Karpas-422 (cell line): ENCODE measurements around the gene SCAANT1. TPM values are rescaled to one million over a fixed set of nuclear protein-coding genes. Genes with fewer than 3 reads are reported as not detected.
A peak's percentile ranks its signal among the peaks of the same experiment; 100 is the strongest.

Experiments used
- DNase-seq: peaks from one replicate; pipeline ENCODE4 v3.0.0-alpha.2; 2015
- H2AFZ ChIP-seq: fragments of 200-600 bp; sonication (generic); 2 replicates; pipeline ENCODE4 v1.6.1; 2014; ENCODE audit warnings: antibody characterized with exemption, low read length, mixed read lengths
- H3K27ac ChIP-seq: fragments of 200-600 bp; sonication (generic); 2 replicates; pipeline ENCODE4 v1.5.1; 2014; ENCODE audit warnings: mild to moderate bottlenecking, low read length, moderate library complexity
- H3K27me3 ChIP-seq: fragments of 200-600 bp; sonication (generic); 2 replicates; pipeline ENCODE4 v1.6.1; 2014; ENCODE audit warnings: low read length, mixed read lengths
- H3K36me3 ChIP-seq: fragments of 200-600 bp; sonication (generic); 2 replicates; pipeline ENCODE4 v1.6.1; 2014; ENCODE audit warnings: low read length, mixed read lengths; ENCODE audit not compliant: insufficient read depth
- H3K4me1 ChIP-seq: fragments of 200-600 bp; sonication (generic); 2 replicates; pipeline ENCODE4 v1.6.1; 2014; ENCODE audit warnings: mild to moderate bottlenecking, low read length, mixed read lengths
- H3K4me2 ChIP-seq: fragments of 200-600 bp; sonication (generic); 2 replicates; pipeline ENCODE4 v1.6.1; 2014; ENCODE audit warnings: low read length, low read depth, mild to moderate bottlenecking; ENCODE audit not compliant: poor library complexity, severe bottlenecking
- H3K4me3 ChIP-seq: fragments of 200-600 bp; sonication (generic); 2 replicates; pipeline ENCODE4 v1.5.1; 2014; ENCODE audit warnings: mild to moderate bottlenecking, antibody characterized with exemption, low read length, mixed read lengths
- H3K79me2 ChIP-seq: fragments of 200-600 bp; sonication (generic); 2 replicates; pipeline ENCODE4 v1.6.1; 2014; ENCODE audit warnings: mild to moderate bottlenecking, low read length, mixed read lengths
- H3K9ac ChIP-seq: fragments of 200-600 bp; sonication (generic); 2 replicates; pipeline ENCODE4 v1.6.0; 2014; ENCODE audit warnings: low read length
- H3K9me2 ChIP-seq: fragments of 200-600 bp; sonication (generic), shearing (Covaris generic); replicated peaks from 2 replicates; pipeline ENCODE4 v1.6.0; 2014; ENCODE audit warnings: mild to moderate bottlenecking, low read length, moderate library complexity; ENCODE audit not compliant: insufficient read depth
- H3K9me3 ChIP-seq: fragments of 300-700, 200-600 bp; sonication (generic); 2 replicates; pipeline ENCODE4 v1.6.1; 2014; ENCODE audit warnings: low read length, mixed read lengths
- H4K20me1 ChIP-seq: fragments of 200-600 bp; sonication (generic); 2 replicates; pipeline ENCODE4 v1.6.1; 2014; ENCODE audit warnings: mild to moderate bottlenecking, antibody characterized with exemption, low read length, low read depth; ENCODE audit not compliant: insufficient read depth
- total RNA-seq: library from RNA; depleted of rRNA; stranded (reverse); fragments of >200 nt; shearing (Covaris generic); gene quantifications from 2 replicates; pipeline ENCODE4 v1.2.3, GENCODE V29; 2014; ENCODE audit warnings: low replicate concordance

Gene SCAANT1
- total RNA-seq, 1 experiment from 2014 or later = not detected

DNA sequence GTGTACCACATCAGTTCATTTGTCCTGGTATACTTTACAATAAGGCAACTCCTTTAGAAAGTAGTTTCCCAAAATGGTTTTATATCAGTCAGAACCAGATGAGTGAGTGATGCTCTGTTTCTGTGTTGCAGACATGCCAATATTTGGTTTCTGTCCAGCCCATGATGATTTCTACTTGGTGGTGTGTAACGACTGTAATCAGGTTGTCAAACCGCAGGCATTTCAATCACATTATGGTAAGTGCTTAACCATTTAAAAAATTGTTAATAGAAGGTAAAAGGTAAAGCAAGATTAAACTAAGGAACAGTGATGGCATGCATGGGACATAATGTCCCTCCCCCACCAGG lies 40.0 kb upstream of the SCAANT1 start:
- no peak overlapping the region for H3K27ac ChIP-seq
- H4K20me1 ChIP-seq = no peaks in the 10 kb centered on the region
- no peaks in the 10 kb centered on the region for H3K36me3 ChIP-seq
- H2AFZ ChIP-seq = no peak overlapping the region
- peaks cover 97% of the 10 kb centered on the region for H3K79me2 ChIP-seq
- H3K4me2 ChIP-seq = no peak overlapping the region
- no peak overlapping the region for H3K9ac ChIP-seq
- no peaks in the 10 kb centered on the region for H3K27me3 ChIP-seq
- DNase-seq = no peak
- peaks cover 59% of the 10 kb centered on the region for H3K4me1 ChIP-seq
- no peaks in the 10 kb centered on the region for H3K9me2 ChIP-seq
- H3K9me3 ChIP-seq = no peaks in the 10 kb centered on the region
- no peak overlapping the region for H3K4me3 ChIP-seq

DNA sequence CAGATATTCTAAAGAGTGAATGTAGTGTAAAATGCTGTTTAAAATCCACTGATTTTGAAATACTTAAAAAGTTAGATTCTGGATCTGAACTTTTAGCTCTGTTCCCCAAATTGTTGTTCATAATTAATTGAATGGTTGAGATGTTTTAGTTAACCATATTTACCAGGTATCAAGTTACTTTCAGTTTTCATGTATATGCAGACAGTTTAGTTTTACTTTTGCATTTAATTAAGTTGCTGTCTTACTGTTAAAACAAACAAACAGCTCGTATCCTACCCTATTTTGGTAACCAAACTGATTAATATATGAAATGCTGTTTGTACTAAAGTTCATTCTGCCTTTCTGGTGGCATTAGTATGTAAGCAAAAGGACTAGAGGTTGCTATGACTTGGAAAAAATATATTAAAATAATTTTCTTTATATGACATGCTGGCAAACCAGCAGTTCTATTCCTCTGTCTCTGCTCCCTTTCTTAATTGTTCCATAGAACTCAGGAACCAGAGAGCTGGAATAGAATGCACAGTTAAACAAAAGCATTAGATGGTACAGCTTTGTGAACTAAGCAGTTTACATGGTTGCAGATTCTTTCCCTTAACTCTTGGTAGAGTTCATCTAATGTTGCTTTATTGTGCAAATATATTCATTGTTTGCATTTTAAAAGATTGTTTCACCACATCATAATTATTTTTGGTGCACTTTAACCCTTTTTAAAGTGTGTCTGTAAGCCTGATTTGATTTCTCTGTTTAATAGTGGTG lies 39.5 kb upstream of the SCAANT1 start:
- Histone ChIP-seq H3K27ac (peak overlapping the region; percentile 11; the same call in 1 of the 2 replicates), H4K20me1 (no peaks in the 10 kb centered on the region), H3K4me1 (peaks cover 54% of the 10 kb centered on the region), H3K79me2 (peaks cover 97% of the 10 kb centered on the region), H2AFZ (no peak overlapping the region), H3K36me3 (no peaks in the 10 kb centered on the region), H3K27me3 (no peaks in the 10 kb centered on the region), H3K9ac (no peak overlapping the region), H3K9me3 (no peaks in the 10 kb centered on the region), H3K4me3 (no peak overlapping the region), H3K9me2 (no peaks in the 10 kb centered on the region), H3K4me2 (no peak overlapping the region)
- no peak for DNase-seq

DNA sequence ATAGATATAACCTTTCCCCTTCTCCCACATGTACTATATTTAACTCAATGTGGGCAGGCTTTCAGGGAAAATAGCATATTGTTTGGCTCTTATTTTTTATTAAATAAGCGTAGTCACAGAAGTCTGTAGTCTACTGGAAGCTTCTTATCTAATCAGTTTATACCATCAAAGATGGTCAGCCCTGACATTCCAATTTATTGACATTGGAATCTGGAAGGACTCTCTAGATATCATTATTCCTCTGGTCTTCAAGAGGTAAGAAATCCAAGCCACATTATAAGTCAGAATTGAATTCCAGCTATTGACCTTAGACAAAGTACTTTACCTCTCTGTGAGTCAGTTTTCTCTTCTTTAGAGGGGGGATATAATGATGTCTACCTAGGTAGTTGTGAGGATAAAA lies 38.5 kb upstream of the SCAANT1 start:
- no peak for DNase-seq
- no peaks in the 10 kb centered on the region for H3K9me2 ChIP-seq
- H3K4me3 ChIP-seq = no peak overlapping the region
- peaks cover 44% of the 10 kb centered on the region for H3K4me1 ChIP-seq
- no peaks in the 10 kb centered on the region for H3K27me3 ChIP-seq
- no peak overlapping the region for H3K4me2 ChIP-seq
- H3K79me2 ChIP-seq = peaks cover 97% of the 10 kb centered on the region
- no peaks in the 10 kb centered on the region for H4K20me1 ChIP-seq
- H3K27ac ChIP-seq = no peak overlapping the region
- H3K9me3 ChIP-seq = no peaks in the 10 kb centered on the region
- H3K36me3 ChIP-seq = no peaks in the 10 kb centered on the region
- H3K9ac ChIP-seq = no peak overlapping the region
- no peak overlapping the region for H2AFZ ChIP-seq

GRCh38 chr3:63949005-63949404 lies 36.8 kb upstream of the SCAANT1 start:
- Histone ChIP-seq H3K4me2 (no peak overlapping the region), H2AFZ (no peak overlapping the region), H3K27me3 (no peaks in the 10 kb centered on the region), H4K20me1 (no peaks in the 10 kb centered on the region), H3K4me3 (no peak overlapping the region), H3K9me3 (no peaks in the 10 kb centered on the region), H3K79me2 (peaks cover 98% of the 10 kb centered on the region), H3K36me3 (no peaks in the 10 kb centered on the region), H3K27ac (no peak overlapping the region), H3K9me2 (no peaks in the 10 kb centered on the region), H3K9ac (no peak overlapping the region), H3K4me1 (peaks cover 28% of the 10 kb centered on the region)
- no peak for DNase-seq

DNA sequence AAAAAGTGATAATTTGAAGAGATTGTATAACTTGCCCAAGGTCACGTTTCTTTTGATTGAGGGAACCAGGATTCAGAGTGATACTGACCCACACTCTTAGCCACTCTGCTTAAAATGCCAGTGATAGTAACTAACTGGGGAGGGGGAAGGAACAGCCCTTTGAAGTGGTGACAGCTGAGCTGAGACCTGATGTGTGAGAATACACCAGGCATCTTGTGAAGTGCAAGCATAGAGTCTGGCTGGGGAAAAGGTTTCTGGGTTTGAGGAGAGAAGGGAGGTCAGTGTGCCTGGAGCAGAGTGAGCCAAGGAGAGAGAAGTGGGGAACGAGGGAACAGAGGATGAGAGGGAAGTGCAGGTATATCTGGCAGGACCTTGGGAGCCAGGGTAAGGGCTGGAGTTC lies 35.4 kb upstream of the SCAANT1 start:
- Histone ChIP-seq H3K27ac (no peak overlapping the region), H4K20me1 (0 out of 2 replicates have a peak, but pooled peaks cover 3% of the 10 kb centered on the region), H3K9me3 (no peaks in the 10 kb centered on the region), H3K4me2 (no peak overlapping the region), H2AFZ (no peak overlapping the region), H3K9me2 (no peaks in the 10 kb centered on the region), H3K79me2 (peaks cover 99% of the 10 kb centered on the region), H3K36me3 (peaks cover 5% of the 10 kb centered on the region; the same call in 1 of the 2 replicates), H3K4me3 (no peak overlapping the region), H3K9ac (no peak overlapping the region), H3K27me3 (no peaks in the 10 kb centered on the region), H3K4me1 (peaks cover 27% of the 10 kb centered on the region)
- no peak for DNase-seq

DNA sequence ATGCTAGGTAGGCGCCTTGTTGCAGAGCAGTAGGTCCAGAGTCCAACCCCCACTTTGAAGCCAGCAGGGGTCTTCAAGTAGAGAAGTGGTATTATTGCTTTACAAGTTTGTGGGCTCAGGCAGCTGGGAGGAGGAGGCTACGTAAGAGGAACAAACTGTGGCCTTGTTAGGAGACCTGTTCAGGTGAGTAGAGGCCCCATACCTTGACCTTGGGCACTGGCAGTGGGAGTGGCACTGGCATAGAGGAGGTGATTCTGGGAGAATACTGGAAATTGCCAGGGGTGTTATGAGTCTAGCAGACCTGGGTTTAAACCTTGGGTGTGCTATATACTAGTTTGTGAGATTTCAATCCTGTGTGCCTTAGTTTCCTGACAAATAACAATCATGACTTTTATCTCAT lies 34.6 kb upstream of the SCAANT1 start:
- no peaks in the 10 kb centered on the region for H3K27me3 ChIP-seq
- H3K9me3 ChIP-seq = no peaks in the 10 kb centered on the region
- H3K4me2 ChIP-seq = no peak overlapping the region
- DNase-seq = no peak
- peaks cover 5% of the 10 kb centered on the region; the same call in 1 of the 2 replicates for H3K36me3 ChIP-seq
- no peak overlapping the region for H3K27ac ChIP-seq
- H3K79me2 ChIP-seq = peaks cover 99% of the 10 kb centered on the region
- H2AFZ ChIP-seq = no peak overlapping the region
- 0 out of 2 replicates have a peak, but pooled peaks cover 3% of the 10 kb centered on the region for H4K20me1 ChIP-seq
- H3K9me2 ChIP-seq = no peaks in the 10 kb centered on the region
- H3K4me1 ChIP-seq = peaks cover 22% of the 10 kb centered on the region
- H3K4me3 ChIP-seq = no peak overlapping the region
- H3K9ac ChIP-seq = no peak overlapping the region

DNA sequence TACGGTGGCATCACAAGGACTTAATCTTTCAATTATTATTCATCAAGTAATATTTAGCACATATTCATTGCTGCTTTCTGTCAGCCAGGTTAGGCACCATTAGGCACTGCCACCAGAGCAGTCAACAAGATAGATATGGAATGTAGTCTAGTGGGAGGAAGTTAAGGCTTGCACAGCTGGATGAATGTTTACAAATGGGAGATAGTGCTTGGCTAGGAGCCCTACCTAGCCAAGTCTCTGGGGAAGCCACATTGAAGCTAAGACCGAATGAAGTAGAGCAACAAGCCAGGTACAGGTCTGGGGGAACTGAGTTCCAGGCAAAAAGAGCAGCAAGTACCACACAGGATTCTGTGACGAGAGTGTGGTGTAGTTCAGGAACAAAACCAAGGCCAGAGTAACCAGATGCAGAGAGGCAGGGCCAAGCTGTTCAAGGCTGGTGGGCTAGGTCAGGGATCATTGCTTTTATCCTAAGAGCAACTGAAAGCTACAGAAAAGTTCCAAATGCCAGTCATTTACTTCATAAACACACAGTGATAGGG lies 33.4 kb upstream of the SCAANT1 start:
- H3K9me2 ChIP-seq = no peaks in the 10 kb centered on the region
- H3K9me3 ChIP-seq = no peaks in the 10 kb centered on the region
- no peak overlapping the region for H3K9ac ChIP-seq
- peaks cover 99% of the 10 kb centered on the region for H3K79me2 ChIP-seq
- peaks cover 5% of the 10 kb centered on the region; the same call in 1 of the 2 replicates for H3K36me3 ChIP-seq
- H3K4me1 ChIP-seq = peaks cover 15% of the 10 kb centered on the region
- H3K4me3 ChIP-seq = no peak overlapping the region
- no peak overlapping the region for H2AFZ ChIP-seq
- no peak overlapping the region for H3K4me2 ChIP-seq
- H3K27ac ChIP-seq = no peak overlapping the region
- no peaks in the 10 kb centered on the region for H3K27me3 ChIP-seq
- H4K20me1 ChIP-seq = 0 out of 2 replicates have a peak, but pooled peaks cover 3% of the 10 kb centered on the region
- DNase-seq = no peak

- H3K9ac ChIP-seq = no peak overlapping the region
- H3K9me2 ChIP-seq = no peaks in the 10 kb centered on the region
- no peaks in the 10 kb centered on the region for H3K27me3 ChIP-seq
- H3K4me3 ChIP-seq = no peak overlapping the region
- H3K36me3 ChIP-seq = peaks cover 5% of the 10 kb centered on the region; the same call in 1 of the 2 replicates
- H3K9me3 ChIP-seq = no peaks in the 10 kb centered on the region
- 0 out of 2 replicates have a peak, but pooled peaks cover 3% of the 10 kb centered on the region for H4K20me1 ChIP-seq
- H3K79me2 ChIP-seq = peaks cover 100% of the 10 kb centered on the region
- no peak overlapping the region for H3K4me2 ChIP-seq
- H3K27ac ChIP-seq = peak overlapping the region; percentile 24; the same call in 1 of the 2 replicates
- H3K4me1 ChIP-seq = peaks cover 4% of the 10 kb centered on the region; the same call in 1 of the 2 replicates
- H2AFZ ChIP-seq = no peak overlapping the region
- no peak for DNase-seq
These were observed 31.5 kb upstream of the SCAANT1 start for GRCh38 chr3:63943678-63944077.
